GM12801 (cell line): ENCODE data around the gene NPLOC4.

Experiments
- CTCF ChIP-seq: IDR thresholded peaks from one replicate; pipeline ENCODE4 v1.5.1; 2011; ENCODE audit warnings: control low read depth; ENCODE audit not compliant: insufficient read length; ENCODE audit errors: extremely low read depth

The NPLOC4 gene

GRCh38 chr17:81656835-81657234 is 19.9 kb upstream of the NPLOC4 start:
- TF ChIP-seq CTCF: no peak

- no peak for TF ChIP-seq CTCF
Observed at GRCh38 chr17:81656118-81656743, 19.3 kb upstream of the NPLOC4 start, which contains the start of gene PDE6G. Gene PDE6G, minus strand, starts transcription at chr17:81656542. Its CDS starts 3,237 bp downstream, at chr17:81653305.

- no peak for TF ChIP-seq CTCF
Observed at GRCh38 chr17:81655378-81656117, 18.6 kb upstream of the NPLOC4 start.

- no peak for TF ChIP-seq CTCF
Observed at GRCh38 chr17:81652906-81653771, 16.2 kb upstream of the NPLOC4 start.

- TF ChIP-seq CTCF: no peak
Observed at GRCh38 chr17:81651692-81652091, 14.8 kb upstream of the NPLOC4 start.

- TF ChIP-seq CTCF: no peak
Observed at GRCh38 chr17:81650951-81651350, 14.0 kb upstream of the NPLOC4 start.

GRCh38 chr17:81648707-81649085 is 11.8 kb upstream of the NPLOC4 start:
- no peak for TF ChIP-seq CTCF
